Muscle of arm (tissue), 12 donors: Measurements from ENCODE around the gene PREPL. TPM values are rescaled to one million over a fixed set of nuclear protein-coding genes. Genes with fewer than 3 reads are reported as not detected.
A peak's percentile ranks its signal among the peaks of the same experiment; 100 is the strongest.

Source experiments
- DNase-seq: peaks from one replicate; pipeline ENCODE4 v3.0.0-alpha.2; 2013
- polyA plus RNA-seq, 12 donors: library from polyadenylated mRNA; unstranded; fragments of 120-200 nt; gene quantifications; one replicate each; pipeline ENCODE4 v1.2.1, GENCODE V29; 2013; ENCODE audit not compliant: insufficient read length in 12 of 12

The PREPL gene
- polyA plus RNA-seq, 12 donors: 104 to 250 (median 169) TPM; not detected in 1

DNA sequence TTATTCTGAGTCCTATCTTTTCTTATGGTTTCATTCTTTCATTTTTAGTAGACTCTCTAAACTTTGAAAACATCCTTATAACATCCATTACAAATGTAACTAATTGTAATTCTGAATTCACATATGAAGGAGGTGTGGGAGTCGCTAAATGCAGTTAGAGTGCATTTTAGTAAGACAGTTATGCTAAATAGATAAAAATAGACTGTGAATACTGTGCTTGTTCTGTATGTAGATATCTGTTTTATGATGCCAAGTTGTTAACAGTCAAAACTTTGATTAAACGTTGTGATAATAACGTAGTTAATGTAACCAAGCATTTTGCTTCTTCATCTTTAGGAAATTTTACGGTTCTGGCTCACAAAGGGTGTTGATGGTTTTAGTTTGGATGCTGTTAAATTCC is 61.7 kb downstream of the PREPL start:
- no peak for DNase-seq

DNA sequence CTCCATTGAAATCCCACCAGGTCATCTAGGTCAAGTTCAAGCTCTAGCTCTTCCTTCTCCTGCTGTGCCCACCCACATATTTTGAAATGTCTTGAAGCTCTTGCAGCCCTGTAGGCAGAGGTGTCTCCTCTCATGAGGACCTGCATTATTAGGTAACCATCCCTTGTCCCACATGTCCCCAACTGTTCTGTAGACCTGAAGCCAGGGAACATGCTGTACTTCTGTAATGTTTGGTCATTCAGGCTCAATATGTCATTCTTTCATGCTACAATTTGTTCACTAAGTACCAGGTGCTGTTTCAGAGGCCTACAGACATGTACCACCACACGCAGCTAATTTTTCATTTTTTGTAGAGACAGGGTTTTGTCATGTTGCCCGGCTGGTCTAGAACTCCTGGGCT is 63.9 kb downstream of the PREPL start:
- no peak for DNase-seq

DNA sequence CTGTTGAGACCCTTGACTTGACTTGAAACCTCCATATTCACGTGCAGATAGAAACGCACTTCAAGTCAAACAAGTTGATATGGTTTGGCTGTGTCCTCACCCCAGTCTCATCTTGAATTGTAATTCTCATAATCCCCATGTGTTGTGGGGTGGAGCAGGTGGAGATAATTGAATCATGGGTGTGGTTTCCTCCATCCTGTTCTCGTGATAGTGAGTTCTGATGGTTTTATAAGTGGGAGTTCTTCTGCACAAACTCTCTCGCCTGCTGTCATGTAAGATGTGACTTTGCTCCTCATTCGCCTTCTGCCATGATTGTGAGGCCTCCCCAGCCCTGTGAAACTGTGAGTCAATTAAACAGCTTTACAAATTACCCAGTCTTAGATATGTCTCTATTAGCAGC is 64.6 kb downstream of the PREPL start:
- DNase-seq: no peak

DNA sequence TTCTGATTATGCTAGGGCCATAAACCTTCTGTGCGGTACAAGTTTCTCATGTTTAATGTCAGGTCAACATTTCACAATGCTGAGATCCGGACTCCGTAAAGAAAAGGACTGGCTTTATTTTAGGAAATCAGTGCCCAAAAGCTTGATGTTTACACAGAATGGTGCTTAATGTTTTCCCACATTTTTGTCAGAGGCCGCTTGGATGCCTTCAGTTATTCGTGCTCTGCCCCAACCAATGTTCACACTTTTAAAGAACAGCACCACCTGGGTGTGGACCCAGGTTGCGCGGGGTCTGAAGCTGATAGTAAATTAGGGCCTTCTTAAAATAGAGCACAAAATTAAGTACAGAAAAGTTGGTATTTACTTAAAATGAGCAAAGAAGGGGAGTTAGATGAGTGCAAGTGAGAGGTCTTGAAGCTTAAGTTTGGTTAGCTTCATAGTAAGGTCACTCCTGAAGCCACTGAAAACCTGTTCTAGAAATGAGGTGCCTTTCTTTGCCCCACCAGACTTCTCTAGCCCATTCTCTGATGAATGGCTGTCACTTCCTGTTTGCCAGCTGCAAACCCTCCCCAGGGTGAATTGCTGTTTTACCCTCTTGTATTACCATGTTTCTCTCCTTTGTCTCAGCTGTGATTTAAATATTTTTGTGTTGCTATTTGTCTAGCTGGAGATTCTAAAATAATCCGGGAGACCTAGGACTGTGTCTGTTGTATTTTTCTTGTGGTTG is 65.5 kb downstream of the PREPL start:
- DNase-seq: no peak

DNA sequence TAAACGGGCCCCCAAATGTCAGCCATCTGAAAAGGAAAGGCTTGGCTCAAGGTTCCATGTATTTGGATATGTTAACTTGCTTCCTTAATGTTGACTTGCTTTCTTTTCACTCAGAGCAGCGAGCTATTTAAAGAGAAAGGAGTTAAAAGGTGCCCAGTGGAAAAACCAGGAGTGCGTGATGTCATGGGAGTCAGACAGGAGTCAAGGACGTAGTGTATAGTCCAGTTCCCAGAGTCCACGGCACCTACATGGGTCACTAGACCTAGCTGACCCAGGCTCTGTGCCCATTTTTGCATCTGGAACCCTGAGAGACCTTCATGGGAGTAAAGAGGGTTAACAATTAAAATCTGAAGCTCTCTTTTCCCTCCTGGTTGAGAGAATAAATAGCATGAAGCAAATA is 66.2 kb downstream of the PREPL start:
- no peak for DNase-seq

DNA sequence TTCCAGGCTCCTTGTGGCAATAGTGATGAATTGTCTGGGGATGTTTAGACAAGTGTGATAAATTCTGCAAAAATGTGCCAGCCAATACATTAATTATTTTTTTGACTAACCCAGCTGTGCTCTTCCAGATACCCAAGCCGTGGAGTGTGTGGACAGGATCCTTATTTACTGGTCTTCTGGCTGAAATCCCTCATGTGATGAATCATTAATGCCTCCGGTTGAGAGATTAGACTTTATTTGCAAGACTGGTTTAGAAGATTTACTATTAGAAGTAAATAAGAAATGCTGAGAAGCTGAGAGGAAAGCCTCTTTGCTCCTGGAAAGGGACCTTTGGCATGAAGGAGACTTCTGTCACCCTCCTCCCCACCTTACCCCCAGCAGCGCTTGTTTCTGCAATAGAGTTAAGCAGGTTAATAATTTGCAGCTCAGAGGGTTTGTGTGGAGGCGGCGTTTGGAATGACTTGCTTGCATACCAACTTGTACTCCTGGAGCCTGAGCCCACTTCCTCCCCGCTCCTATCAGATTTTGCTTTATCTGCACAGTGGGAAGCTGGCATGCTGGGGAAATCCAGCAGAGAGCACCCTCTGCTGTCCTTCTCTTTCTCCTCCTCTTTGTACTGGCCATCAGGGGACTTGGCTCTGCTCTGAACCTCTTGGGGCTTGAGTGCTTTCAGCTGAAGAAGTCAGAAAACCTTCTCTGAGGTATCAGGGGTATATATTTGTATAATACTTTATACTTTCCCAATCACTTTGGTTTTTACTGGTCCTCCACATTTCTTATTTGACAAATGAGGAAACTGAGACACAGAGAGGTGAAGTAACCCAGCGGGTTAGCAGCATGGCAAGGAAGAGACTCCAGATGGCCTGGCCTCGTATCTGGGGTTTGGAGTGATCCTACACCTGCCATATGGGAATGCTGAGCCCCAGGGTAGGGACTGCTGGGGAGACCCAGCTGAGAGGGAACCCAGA is 69.7 kb downstream of the PREPL start:
- DNase-seq: peak; percentile 14

DNA sequence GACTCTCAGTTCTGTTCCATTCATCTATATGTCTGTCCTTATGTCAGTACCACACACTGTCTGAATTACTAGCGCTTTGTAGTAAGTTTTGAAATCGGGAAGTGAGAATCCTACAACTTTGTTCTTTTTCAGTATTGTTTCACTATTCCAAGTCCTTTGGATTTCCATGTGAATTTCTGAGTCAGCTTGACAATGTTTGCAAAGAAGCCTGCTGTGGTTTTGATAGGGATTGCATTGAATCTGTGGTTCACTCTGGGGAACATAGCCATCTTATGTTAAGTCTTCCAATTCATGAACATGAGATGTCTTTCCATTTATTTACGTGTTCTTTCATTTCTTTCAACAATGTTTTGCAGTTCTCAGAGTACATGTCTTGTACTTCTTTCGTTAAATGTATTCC is 71.0 kb downstream of the PREPL start:
- DNase-seq: no peak

DNA sequence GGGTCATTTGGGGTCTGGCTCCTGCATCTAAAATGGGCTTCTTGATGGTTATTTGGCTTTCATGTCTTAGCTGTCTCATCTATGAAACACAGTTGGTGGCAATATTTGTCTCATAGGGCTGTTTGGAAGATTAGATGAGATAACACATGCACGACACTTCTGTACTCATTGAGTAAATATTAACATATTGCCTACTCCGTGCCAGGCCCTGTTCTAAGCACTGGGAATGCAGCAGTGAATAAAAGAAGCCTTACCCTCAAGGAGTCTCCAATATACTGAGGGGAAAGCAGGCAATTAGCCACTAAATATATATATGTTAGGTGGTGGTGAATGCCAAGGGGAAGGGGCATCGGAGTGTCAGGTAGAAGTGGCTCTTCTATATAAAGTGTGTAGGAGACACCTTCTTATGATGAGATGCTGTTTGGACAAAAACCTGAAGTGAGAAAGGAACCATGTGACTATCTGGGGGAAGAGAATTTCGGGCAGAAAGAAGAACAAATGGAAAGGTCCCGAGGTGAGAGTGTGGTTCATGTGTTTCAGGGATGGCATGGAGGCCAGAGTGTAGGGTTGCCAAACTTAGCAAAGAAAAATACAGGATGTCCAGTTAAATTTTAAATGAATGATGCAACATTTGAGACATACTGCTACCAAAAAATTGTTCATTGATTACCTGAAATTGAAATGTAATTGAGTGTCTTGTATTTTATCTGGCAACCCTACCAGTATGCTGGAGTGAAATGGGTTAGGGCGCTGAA is 74.2 kb downstream of the PREPL start:
- DNase-seq: no peak

DNA sequence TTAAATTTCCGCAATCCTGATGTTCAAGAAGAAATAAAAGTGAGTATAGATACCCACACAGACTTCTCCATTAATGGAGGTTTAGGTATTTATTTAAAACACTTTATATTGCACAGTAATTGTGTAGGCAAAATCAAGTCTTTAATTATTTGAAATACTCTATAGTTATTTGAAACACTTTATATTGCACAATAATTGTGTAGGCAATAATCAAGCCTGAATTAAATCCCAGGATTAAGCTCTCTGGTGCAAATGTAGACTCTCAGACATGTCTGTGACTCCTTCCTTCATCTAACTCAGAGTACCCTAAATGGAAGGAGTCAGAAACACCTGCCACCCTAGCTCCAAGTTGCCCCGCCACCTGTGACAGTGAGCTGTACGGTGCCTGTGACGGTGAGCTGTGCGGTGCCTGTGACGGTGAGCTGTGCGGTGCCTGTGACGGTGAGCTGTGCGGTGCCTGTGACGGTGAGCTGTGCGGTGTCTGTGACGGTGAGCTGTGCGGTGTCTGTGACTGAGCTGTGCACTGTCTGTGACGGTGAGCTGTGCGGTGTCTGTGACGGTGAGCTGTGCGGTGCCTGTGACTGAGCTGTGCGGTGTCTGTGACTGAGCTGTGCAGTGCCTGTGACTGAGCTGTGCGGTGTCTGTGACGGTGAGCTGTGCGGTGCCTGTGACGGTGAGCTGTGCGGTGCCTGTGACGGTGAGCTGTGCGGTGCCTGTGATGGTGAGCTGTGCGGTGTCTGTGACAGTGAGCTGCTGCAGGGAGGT is 75.0 kb downstream of the PREPL start:
- DNase-seq: no peak

DNA sequence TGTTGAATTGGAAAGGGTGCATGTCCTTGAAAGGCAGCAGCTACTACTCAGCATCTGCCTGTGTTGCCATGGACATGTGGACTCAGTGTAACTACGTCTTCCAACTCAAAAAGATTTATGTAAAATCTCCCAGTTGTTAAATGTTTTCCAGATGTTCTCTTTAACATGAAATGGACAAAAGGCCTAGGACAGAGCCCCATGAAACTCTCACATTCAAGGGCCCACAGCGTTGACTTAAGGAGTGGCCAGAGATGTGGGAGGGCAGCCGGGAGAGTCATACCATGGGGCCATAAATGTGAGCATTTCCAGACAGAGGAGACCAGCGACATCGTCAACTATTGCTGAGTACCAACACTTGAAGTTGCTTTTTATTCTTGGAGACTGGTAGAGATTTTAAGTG is 76.1 kb downstream of the PREPL start:
- DNase-seq: no peak

DNA sequence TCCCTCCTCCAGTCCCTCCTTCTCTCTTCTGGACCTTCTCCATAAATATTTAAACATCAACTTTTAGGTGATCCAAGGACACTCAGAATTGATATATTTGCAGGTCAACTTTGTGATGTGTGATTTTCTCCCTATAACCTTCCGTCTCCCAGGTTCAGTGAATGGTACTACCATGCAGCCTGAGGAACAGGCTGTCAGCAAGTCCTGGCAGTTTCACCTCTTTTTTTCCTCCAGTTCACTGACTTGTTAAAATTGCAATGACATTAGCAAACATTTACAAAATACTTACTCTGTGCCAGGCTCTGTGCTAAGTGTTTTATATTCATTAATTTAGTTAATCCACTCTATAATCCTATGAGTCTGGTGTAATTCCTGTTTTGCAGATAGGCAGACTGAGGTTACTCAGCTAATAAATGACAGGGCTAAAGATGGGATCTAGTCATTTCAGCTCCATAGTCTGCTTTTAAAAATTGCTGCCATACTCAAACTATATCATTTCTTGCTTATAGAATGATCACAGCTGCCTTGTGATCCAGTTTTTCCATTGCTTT is 78.1 kb downstream of the PREPL start:
- DNase-seq: no peak

DNA sequence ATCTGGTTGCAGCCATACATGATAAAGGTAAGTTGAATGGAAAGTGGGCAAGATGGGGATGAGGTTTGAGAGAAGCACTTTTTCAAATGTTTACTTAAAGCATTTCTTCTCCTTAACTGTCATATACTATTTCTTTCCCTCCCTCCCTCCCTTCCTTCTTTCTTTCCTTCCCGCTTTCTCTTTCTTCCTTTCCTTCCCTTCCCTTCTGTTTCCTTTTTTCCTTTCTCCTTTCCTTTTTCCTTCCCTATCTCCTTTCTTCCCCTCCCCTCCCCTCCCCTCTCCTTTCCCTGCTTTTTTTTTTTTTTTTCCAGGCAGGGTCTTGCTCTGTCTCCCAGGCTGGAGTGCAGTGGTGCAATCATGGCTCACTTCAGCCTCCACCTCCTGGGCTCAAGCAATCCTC is 80.4 kb downstream of the PREPL start:
- no peak for DNase-seq

DNA sequence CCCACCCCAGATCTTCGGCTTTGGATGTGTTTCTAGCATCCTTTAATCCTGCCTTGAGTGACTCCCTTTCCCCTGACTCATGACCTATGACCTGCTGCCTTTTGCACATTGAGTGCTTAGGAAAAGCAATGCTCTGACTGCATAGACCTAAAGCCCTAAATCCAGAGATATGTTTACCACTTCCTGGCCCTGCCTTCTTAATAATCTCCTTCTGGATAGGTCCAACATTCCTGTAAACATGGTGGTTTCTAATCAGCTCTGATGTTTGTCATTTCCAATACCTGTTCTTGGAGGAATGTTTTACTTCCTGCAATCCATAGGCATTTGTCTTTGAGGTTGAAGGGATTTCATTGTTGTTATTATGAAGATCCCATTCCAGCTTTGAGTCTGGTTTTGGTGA is 83.8 kb downstream of the PREPL start:
- no peak for DNase-seq

DNA sequence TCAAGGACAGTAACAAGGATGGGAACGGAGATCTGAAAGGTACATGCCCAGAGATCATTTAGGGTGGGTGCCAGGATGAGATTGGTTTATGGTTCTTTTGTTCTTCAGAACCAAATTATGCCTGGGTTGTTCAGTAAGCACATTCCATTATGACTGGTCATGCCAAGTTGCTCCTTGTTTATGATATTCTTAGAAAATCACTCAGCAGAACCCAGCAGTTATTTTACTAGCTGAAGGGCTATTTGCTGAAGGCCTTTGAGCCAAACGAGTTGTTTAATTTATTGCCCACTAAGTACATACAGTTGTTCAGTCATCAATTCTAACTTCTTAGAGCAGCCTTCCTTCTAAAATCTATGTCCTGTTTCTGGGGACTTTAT is 85.4 kb downstream of the PREPL start:
- no peak for DNase-seq

DNA sequence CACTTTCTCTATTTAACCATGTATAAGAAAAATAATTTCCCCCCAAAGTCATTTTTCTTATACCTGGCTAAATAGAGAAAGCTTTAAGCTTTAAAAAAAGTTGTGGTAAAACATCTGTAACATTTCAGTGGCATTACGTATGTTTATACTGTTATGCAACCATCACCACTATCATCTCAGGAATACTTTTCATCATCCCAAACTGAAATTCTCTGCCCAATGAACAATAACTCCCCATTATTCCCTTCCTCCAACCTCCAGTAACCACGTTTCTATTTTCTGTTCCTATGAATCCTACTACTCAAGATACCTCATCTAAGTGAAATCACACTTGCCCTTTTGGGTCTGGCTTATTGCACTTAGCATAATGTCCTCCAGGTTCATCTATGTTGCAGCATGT is 87.7 kb downstream of the PREPL start:
- DNase-seq: no peak

DNA sequence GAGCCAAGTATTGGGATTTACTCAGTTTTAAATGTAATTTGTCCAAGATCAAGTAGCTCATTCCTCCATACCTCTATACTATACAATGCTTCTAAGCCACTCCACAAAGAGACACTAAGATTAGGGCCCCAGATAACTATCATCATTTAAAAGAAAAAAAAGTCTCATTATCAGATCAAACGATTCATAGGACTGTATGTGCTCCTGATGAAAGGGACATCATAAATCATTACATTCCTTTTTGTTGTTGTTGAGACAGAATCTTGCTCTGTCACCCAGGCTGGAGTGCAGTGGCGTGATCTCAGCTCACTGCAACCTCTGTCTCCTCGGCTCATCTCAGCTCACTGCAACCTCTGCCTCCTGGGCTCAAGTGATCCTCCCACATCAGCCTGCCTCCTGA is 88.2 kb downstream of the PREPL start:
- no peak for DNase-seq

DNA sequence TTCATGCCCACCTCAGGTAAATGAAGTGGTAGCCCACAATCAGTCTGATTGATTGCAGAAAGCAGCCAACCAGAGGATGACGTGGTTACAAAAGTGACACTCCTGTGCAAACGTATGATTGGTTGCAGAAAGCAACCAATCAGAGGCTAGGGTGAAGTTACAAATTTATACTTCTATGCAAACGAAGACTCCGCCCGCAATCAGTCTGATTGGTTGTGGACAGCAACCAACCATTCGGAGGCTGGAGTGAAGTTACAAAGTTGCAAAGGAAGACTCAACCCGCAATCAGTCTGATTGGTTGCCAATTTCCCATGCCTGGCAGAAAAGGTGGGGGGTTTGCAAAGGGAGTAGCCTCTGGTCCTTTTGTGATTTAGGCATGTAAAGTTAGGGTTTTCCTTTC is 90.0 kb downstream of the PREPL start:
- no peak for DNase-seq

DNA sequence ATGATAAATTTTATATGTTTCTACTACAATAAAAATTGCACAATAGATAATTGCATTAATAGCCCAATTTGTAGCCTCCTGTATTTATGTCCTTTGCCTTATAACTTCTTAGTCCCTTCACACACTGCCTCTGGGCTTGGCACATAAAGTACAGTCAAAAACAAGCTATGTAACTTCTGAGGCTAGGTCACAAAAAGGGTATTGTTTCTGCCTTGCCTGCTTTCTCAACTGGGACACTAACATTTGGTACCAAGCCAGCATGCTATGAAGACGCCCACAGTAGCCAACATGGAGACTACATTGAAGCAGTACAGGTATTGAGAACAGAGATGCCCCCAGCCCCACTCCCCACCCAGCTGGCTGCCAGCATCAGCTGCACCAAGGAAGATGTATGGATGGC is 91.5 kb downstream of the PREPL start:
- DNase-seq: no peak

DNA sequence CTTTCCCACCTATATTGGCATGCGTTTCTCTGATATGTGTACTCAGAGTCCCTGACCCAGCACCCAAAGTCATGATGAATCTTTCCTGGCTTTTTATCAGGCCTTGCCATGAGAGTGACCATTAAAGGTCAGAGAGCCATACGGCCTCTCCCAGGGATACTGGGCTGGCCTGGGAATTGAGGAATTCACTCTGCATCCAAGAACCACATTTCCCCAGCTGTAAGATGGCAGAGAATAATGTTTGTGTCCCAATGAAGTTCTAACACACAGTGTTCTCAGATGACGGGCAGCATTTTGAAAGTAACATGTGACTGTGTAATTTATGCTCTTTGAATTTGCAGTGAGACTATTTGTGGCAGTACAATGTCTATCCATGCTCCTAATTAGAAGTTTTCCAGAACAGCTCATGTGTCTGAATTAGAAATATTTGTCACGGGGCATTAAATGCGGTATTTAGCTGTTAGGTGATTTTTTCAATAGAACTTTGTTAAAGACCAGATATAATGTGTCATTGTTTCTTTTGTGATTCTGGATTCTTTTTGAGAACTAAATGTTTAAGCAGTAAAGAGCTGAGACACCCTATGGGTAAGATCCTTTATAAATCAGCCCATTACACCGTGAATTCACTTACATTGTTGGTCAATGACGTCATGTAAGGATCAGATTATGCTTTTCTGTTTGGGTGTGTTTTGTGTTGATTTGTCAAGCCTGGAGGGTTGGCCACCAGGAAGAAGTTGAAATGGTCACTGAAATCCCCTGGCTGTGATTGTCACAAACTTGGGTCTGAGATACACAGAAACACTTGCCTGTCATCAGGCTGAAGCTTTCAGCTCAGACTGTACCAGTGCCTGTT is 93.3 kb downstream of the PREPL start:
- DNase-seq: no peak
